ENCODE measurements around the gene NEBL. TPM values are rescaled to one million over a fixed set of nuclear protein-coding genes. Genes with fewer than 3 reads are reported as not detected.

The NEBL gene
- total and polyA plus RNA-seq, 4 donors = 19.4 to 74.7 (median 50.1) TPM

DNA sequence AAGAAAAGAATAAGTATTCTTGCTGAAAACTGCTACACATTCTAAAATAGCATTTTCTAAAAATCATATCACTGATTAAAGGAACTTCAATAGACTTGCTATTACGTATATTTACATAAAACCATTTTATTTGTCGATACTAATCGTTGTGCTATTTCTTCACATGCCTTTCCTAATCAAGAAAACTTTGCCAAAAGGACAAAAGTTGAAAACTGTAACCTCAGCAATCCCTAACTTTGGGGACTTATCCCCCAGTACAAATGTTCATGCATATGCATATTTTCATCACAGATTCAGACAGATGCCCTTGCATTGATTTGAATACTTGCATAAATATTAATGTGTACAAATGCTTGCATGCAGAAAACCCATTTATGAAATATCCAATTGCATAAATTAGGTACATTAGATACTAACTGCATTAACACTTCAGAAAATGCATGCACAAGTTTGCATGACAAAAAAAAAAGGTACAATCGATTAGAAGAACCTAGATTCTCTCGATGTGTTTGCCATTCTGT, 35.6 kb upstream of the NEBL start:
- WGBS, 2 donors = 88 to 94% methylated on average over 5 of the region's 5 CpGs
- Histone ChIP-seq H3K27ac (ENCODE audit: low read depth in 1 of 2, low read length in 1 of 2) (no peak overlapping the region), H3K36me3 (ENCODE audit: control insufficient read depth in 4 of 4, insufficient read depth in 4 of 4, low read length in 4 of 4) (no peaks in the 10 kb centered on the region), H3K27me3 (ENCODE audit: control insufficient read depth in 3 of 3, insufficient read depth in 3 of 3, low read length in 2 of 3) (no peaks in the 10 kb centered on the region), H3K9me3 (ENCODE audit: control insufficient read depth in 4 of 4, insufficient read depth in 3 of 4, low read length in 3 of 4) (peaks cover 0 to 3% (median 0%) of the 10 kb centered on the region in 4 donors), H3K9ac (ENCODE audit: insufficient read depth in 1 of 2, low read length in 2 of 2) (no peak overlapping the region), H3K4me1 (ENCODE audit: control insufficient read depth in 5 of 5, insufficient read depth in 5 of 5, low read length in 5 of 5) (peaks cover 0 to 54% (median 7%) of the 10 kb centered on the region in 5 donors), H3K4me3 (no peak overlapping the region)
- TF ChIP-seq CTCF (IDR thresholded peaks at IDR 0.05; ENCODE audit: control extremely low read depth, extremely low read depth) = no peak
- no peak for ATAC-seq (ENCODE audit: insufficient read depth, low FRiP score)
- DNase-seq = no peak

GRCh38 chr10:20931156-20931795, 34.2 kb upstream of the NEBL start:
- peak overlapping the region in 1 of 2 donors; percentile 18 for H3K27ac ChIP-seq (ENCODE audit: low read depth in 1 of 2, low read length in 1 of 2)
- no peak overlapping the region for H3K9ac ChIP-seq (ENCODE audit: insufficient read depth in 1 of 2, low read length in 2 of 2)
- H3K4me3 ChIP-seq = no peak overlapping the region
- H3K27me3 ChIP-seq (ENCODE audit: control insufficient read depth in 3 of 3, insufficient read depth in 3 of 3, low read length in 2 of 3) = no peaks in the 10 kb centered on the region
- 79 to 83% methylated on average over 8 of the region's 8 CpGs for WGBS, 2 donors
- ATAC-seq (ENCODE audit: insufficient read depth, low FRiP score) = no peak
- H3K36me3 ChIP-seq (ENCODE audit: control insufficient read depth in 4 of 4, insufficient read depth in 4 of 4, low read length in 4 of 4) = no peaks in the 10 kb centered on the region
- peak; percentile 57 to 75 (median 70) for DNase-seq
- H3K9me3 ChIP-seq (ENCODE audit: control insufficient read depth in 4 of 4, insufficient read depth in 3 of 4, low read length in 3 of 4) = peaks cover 0 to 3% (median 0%) of the 10 kb centered on the region in 4 donors
- no peak for TF ChIP-seq CTCF (IDR thresholded peaks at IDR 0.05; ENCODE audit: control extremely low read depth, extremely low read depth)
- H3K4me1 ChIP-seq (ENCODE audit: control insufficient read depth in 5 of 5, insufficient read depth in 5 of 5, low read length in 5 of 5) = peaks cover 0 to 47% (median 7%) of the 10 kb centered on the region in 5 donors

- TF ChIP-seq CTCF (IDR thresholded peaks at IDR 0.05; ENCODE audit: control extremely low read depth, extremely low read depth) = no peak
- Histone ChIP-seq H3K27ac (ENCODE audit: low read depth in 1 of 2, low read length in 1 of 2) (no peak overlapping the region), H3K9me3 (ENCODE audit: control insufficient read depth in 4 of 4, insufficient read depth in 3 of 4, low read length in 3 of 4) (no peaks in the 10 kb centered on the region), H3K36me3 (ENCODE audit: control insufficient read depth in 4 of 4, insufficient read depth in 4 of 4, low read length in 4 of 4) (peaks cover 0 to 2% (median 0%) of the 10 kb centered on the region in 4 donors), H3K4me1 (ENCODE audit: control insufficient read depth in 5 of 5, insufficient read depth in 5 of 5, low read length in 5 of 5) (peaks cover 0 to 34% (median 8%) of the 10 kb centered on the region in 5 donors), H3K4me3 (no peak overlapping the region), H3K27me3 (ENCODE audit: control insufficient read depth in 3 of 3, insufficient read depth in 3 of 3, low read length in 2 of 3) (no peaks in the 10 kb centered on the region), H3K9ac (ENCODE audit: insufficient read depth in 1 of 2, low read length in 2 of 2) (no peak overlapping the region)
- DNase-seq (peak; percentile 37 to 78 (median 75)), ATAC-seq (ENCODE audit: insufficient read depth, low FRiP score) (no peak)
- WGBS, 2 donors = 45 to 67% methylated on average over 2 of the region's 2 CpGs
Observed at GRCh38 chr10:20927456-20927855, 30.3 kb upstream of the NEBL start.
